Embryonic facial prominence (tissue), 1 donor: ENCODE measurements around the gene RPL35.

Experiments used
- DNase-seq: peaks from one replicate; pipeline ENCODE4 v3.0.0-alpha.2; 2016; ENCODE audit errors: extremely low spot score

Gene RPL35

GRCh38 chr9:124861342-124862229 lies at the start of gene RPL35, which contains the start of gene ARPC5L:
TSS of gene RPL35 (minus strand) at chr9:124861957. CDS start at chr9:124861912, 45 bp downstream.
TSS of gene ARPC5L (plus strand) at chr9:124862130. CDS start at chr9:124869291, 7,161 bp downstream.
- DNase-seq = peak; percentile 87

- no peak for DNase-seq
These were observed 46.3 kb upstream of the RPL35 start for GRCh38 chr9:124908098-124908497.

- DNase-seq = no peak
These were observed 45.2 kb upstream of the RPL35 start for GRCh38 chr9:124906966-124907365.

GRCh38 chr9:124899845-124900244 lies 38.1 kb upstream of the RPL35 start:
- no peak for DNase-seq

GRCh38 chr9:124897570-124898460 lies 36.1 kb upstream of the RPL35 start:
- DNase-seq = no peak

DNA sequence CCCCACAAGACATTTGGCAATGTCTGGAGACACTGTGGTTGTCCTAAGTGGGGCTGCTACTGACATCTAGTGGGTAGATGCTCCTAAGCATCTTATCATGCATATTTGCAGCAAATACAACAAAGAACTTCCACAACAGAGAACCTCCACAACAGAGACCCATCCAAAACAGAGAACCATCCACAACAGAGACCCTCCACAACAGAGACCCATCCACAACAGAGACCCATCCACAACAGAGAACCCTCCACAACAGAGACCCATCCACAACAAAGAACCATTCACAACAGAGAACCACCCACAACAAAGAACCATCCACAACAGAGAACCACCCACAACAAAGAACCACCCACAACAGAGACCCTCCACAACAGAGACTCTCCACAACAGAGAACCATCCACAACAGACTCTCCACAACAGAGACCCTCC lies 33.0 kb upstream of the RPL35 start:
- no peak for DNase-seq

- no peak for DNase-seq
These were observed 32.4 kb upstream of the RPL35 start for GRCh38 chr9:124894035-124894740.

DNA sequence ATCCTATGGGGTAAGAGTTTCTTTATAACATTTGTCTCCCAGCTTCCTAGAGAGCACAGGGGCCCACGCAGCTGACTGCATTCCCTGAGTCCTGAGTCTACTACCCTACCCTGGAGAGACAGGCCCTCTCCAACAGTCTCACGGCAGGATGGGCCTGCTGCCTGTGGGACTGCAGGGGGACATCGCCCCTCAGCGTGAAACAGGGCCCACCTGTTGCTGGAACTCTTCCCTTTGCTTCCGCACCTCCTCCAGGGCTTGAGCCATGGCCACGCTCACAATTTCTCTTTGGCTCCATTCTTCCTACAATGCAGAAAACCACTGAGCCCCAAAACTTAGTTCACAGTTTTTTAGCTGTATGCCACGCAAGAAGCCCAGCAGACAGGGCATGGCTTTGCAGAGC lies 28.4 kb upstream of the RPL35 start:
- no peak for DNase-seq

DNA sequence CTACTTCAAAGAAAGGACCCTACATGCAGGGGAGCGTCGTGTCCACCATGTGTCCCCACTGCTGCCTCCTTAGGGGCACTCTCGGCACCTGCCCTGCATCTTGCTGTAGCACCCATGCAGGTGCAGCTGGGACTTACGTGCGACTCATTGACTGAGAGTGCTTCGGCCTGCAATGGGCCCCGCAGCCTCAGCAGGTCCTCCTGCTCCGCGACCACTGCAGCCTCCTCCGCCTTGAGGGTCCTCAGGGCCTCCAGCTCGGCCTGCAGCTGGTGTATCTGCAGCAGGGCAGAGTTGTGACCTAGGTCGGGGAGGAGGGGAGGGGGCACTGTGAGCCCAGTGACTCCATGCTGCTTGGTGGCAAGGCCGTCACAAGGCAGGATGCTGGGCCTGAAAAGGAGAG lies 27.2 kb upstream of the RPL35 start:
- DNase-seq = no peak

GRCh38 chr9:124887832-124888231 lies 26.1 kb upstream of the RPL35 start:
- no peak for DNase-seq

DNA sequence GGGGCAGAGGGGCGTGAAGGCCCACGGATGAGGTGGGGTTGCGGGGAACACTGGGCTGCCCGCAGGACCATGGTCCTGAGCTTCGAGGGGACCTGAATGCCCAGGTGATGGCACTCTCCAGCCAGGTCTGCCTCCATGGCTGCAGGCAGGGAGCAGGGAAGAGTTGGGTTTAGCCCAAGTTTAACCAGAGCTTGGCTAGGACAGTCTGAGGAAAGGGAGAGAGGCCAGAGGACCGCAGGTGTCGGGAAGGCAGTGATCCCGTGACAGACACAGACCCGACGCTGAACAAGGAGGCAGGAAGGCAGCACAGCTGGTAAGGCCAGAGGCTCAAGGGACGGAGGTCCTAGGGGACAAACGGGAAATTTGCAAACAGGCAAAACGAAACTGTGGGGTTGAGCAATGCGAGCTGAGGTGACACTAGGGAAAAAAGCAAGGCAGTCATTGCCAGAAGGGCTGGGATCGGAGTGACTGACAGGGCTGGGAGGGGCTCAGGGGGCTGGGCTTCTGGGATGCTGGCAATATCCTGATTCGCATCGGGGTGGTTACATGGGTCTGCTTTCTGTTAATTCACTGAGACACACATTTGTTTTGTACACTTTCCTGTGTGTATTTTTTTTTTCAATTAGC lies 25.2 kb upstream of the RPL35 start:
- no peak for DNase-seq

GRCh38 chr9:124886461-124886860 lies 24.7 kb upstream of the RPL35 start:
- DNase-seq = no peak

- DNase-seq = no peak
These were observed 23.8 kb upstream of the RPL35 start for GRCh38 chr9:124885551-124885950.

GRCh38 chr9:124884376-124884775 lies 22.6 kb upstream of the RPL35 start:
- no peak for DNase-seq

- DNase-seq = no peak
These were observed 20.5 kb upstream of the RPL35 start for GRCh38 chr9:124882231-124882630.

DNA sequence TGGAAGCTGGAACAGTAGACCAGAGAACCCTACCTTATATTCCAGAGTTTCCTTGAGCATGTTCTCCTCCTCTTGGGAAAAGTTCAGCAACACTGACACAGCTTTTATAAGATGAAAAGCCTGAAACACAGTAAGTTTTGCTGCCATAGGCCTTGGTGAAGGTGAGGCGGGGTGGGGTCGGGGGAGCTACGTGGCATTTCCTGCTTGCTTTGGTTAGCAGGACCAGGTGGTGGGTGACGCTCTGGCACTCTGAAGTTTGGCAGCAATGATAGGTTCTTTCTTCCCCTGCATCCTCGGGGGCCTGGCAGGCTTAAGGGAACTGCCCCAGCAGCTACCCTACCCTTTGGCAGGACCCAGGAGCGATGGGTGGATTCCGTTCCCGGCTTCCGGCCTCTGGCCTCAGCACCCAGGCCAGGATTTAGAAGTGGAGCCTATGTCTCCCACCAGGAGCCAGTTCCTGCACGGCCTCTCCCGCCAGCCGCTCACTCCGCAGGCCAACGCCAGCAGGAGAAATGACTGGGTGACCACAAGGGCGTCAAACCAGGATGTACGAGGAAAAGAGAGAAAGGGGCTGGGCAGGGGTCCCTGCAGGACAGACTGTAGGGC lies 19.5 kb upstream of the RPL35 start:
- DNase-seq = no peak

GRCh38 chr9:124880501-124880900 lies 18.7 kb upstream of the RPL35 start:
- no peak for DNase-seq

DNA sequence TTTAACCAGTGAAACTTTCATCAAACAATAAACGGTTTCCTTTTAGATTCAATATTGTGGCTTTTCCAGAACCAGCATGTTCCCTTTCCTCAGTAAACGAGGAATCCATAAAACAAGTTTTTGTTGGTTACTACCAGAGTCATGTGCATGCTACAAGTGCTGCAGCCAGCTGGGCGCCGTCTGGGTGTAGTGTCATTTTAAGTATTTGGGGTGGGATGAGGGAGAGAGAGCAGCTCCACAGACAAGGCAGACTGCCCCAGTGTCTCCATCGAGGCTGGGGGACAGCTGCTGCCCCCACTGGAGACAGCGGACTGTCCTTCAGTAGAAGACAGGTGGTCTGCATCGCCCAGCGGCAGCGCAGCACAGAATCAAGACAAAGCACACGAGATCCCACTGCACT lies 17.5 kb upstream of the RPL35 start:
- DNase-seq = no peak

GRCh38 chr9:124878518-124878917 lies 16.8 kb upstream of the RPL35 start:
- no peak for DNase-seq

DNA sequence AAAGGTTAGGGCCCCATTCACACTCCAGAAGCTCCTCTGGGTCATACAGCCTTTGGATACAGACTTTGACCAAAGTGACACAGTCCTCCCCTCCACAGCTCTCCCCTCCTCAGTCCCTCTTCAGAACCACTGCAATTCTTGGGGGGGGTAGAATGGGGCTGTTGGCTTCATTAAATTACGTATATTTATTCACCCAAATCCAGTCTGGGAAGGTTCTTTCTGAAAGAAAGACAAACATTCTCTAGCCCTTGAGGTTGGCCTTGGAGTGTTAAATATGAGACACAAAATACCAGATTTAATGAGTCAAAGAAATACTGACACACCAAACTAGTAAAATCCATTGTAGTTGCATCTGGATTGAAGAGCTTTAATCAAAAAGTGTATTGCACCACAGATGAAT lies 16.3 kb upstream of the RPL35 start:
- DNase-seq = no peak
